CD4-positive, alpha-beta T cell treated with Interleukin-21 for 1 hour (primary cell): ENCODE results near the gene ACTRT3.

Experiments used
- DNase-seq: peaks from one replicate; pipeline ENCODE4 v3.0.0-alpha.2; 2020

The ACTRT3 gene

DNA sequence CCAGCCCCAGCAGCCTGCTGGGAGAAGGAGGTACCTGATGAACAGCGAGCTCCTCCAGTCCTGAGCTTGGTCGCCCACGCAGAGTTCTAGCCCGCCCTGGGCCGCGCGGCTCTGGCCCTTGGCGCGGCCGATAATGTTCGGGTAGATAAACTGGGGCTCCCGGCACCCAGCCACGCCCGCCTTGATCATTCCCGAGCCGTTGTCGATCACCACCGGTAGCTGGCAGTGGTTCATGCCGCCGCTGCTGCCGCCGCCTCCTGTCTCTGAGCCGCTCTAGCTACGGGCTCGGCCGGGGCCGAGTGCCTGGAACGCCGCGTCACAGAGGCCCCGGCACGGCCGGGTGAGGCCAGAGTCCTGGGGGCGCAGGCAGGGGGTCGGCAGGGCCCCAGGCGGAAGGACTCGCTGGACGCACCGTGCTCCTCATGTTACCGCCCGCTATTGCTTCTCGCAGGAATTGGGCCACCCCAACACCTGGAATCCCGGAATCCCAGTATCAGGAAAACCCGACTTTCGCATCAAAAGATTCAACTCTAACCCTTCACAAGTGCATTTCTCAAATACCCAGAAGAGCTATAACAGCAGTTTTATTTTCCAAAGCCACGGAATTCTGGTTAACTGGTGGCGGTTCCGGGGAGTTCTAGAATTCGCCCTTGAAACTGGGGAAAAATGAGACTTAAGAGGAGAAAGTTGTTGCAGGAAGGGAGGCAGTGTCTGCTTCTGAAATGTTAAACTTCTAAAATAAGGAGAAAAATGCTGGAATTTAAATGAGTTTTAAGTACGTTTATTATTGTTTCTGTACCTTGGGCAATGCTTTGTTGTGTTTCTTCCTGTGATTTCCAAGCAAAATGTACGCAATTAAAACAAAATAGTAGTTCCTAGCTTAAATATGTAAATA lies at the start of gene ACTRT3:
ACTRT3 (minus strand) TSS at position 275 of the 895 bp plus-strand sequence; CDS start at position 234, 41 bp downstream.
- DNase-seq: peak; percentile 70

DNA sequence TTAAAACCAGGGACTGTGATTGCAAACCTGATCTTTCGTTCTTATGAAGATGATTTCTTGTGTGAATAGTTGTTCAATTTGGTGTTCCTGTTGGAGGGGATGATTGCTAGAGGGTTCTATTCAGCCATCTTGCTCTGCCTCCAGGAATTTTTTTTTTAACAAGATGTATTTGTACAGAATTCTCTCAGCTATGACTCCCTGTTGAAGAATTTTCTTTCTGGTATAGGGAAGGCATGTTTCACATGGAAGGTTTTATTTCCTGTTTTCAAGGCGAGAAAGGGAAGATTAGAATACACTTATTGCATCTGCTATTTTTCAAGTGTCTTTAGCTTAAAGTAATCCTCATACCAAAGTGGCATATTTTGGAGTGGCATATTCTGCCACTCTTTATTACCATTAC lies 49.0 kb upstream of the ACTRT3 start:
- DNase-seq: no peak

DNA sequence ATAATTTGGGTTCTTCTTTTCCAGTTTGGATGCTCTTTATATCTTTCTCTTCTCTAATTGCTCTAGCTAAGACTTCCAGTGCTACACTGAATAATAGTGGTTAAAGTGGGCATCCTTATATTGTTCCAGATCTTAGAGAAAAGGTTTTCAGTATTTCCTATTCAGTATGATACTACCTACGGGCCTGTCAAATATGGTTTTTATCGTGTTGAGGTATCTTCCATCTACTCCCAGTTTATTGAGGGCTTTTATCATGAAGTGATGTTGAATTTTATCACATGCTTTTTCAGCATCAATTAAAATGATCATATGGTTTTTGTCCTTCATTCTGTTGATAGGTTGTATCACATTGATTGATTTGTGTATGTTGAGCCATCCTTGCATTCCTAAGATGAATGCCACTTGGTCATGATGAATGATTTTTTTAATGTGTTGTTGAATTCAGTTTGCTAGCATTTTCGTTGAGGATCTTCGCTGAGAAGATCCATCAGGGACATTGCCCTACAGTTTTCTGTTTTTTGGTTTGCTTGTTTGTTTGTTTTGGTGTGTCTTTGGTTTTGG lies 46.3 kb upstream of the ACTRT3 start:
- DNase-seq: no peak

DNA sequence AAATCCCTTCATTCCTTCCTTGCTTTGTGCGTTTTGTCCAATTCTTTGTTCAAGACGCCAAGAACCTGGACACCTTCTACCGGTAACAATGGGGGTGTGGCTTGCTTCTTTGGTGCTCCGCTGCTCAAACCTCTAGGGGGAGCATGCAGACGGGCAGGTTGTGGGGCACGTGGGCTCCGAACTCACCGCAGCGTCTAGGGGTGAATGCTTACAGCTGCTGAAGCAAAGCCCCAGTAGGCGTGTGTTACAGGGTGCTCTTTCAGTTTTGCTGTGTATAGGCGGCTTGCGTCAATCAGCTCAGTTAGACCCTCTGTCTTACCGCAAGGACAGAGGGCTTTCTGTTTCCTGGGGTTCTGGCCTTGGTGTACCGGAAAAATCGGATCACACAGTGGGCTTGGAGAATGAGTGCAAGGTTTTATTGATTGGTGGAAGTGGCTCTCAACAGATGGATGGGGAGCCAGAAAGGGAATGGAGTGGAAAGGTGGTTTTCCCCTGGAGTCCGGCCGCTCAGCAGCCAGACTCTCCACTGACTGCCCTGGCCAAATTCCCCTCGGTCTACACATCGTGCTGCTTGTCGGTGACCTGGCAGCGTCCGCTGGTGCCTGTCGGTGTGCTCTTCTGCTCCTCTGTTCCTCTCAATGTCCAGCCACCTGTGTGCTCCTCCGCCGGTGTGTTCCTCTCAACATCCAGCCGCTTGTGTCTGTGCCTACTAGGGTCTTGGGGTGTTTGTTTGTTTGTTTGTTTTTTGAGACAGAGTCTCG lies 44.6 kb upstream of the ACTRT3 start:
- DNase-seq: peak; percentile 83

DNA sequence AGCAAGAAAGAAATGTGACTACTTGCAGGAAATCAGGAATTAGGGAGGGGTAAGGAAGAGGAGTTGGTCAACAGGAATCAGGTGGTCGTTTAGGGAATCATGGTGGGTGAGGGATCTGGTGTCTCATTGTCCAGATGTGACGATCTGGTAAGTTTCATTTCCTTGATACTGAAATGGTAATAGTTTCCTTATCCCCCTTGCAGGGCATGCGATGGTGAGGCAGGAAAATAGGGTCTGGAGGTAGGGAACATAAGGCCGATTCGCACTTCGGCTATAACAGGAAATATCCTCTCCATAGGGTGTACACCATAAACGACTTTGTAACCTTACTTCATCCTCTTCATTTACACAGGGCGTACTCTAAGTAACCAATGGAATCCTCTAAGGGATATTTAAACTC lies 43.9 kb upstream of the ACTRT3 start:
- no peak for DNase-seq

DNA sequence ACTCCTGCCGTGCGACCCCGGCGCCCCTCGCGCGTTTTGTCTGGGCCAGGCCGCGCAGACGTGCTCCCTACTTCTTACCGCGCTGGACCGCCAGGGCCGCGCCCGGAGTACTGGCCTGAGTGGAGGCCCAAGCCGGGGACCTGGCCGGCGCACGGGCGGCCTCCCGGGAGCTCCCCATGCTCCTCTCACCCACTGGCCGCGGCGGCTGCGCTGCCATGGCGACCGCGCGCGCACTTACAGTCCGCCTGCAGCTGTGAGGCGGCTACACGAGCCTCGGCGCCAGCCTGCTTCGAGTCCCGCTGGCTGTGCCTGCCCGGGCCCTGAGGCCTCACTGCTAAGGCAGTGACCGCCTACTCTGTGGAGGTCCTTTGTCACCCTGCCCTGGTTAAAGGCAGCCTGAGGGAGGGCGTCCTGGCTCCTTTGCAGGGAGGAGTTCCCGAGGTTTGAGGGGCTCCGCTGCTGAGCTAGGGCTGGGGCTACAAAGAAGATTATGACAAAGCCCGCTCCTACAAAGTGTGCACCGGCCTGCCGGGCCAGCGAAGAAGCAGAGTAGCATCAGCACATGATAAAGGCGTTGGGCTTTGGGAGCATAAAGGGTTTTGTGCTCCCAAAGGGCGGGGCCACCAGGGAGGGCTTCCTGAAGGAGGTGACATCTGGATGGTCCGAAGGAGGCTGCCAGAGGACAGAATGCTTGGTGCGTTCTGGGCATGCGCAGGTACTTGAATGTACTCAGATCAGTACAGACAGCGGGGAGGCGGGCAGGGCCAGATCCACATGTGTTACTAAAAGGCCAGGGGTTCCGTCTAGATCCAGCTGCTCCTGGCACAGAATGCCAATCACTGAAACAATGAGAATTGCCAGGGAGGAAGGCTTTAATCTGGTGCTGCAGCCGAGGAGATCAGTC lies 43.2 kb upstream of the ACTRT3 start, which contains the start of the genes LRRC34 and LRRIQ4:
LRRC34 (minus strand) TSS at position 573 of the 904 bp plus-strand sequence; CDS start at position 217, 356 bp downstream.
LRRIQ4 (plus strand) TSS at position 539 of the 904 bp plus-strand sequence. CDS start 9,052 bp downstream, outside the sequence.
- peak; percentile 68 for DNase-seq

DNA sequence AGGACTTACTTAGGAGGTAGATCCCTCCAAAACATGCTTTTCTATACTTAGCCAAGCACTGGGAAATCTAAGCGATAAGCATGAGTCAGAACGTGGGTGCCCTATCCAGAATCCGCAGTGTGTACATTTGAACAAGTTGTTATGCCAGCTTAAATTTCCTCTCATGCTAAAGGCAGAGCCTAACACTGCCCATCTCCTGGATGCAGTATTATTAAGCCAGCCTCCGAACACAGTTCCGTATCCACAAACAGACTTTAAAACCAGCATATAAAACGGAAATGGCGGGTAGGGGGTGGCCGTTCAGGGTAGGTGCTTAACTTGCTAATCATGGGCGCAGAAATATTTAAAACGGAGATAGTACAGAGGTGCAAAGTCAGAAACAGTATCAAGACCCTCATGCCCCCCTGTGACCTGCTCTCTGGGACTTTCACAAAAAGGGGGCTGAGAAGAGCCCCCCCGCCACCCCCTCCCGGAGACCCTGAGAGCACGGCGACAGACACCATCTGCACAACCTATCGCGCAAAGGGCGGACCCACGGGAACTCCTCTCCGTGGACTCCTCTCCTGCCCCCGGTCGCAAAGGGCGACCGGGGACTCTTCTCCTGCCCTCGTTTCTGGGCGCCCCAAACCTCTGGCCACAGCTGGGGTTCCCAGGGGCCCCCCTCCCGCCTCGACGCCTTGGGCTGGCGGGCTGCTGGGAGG lies 42.4 kb upstream of the ACTRT3 start:
- peak; percentile 9 for DNase-seq

DNA sequence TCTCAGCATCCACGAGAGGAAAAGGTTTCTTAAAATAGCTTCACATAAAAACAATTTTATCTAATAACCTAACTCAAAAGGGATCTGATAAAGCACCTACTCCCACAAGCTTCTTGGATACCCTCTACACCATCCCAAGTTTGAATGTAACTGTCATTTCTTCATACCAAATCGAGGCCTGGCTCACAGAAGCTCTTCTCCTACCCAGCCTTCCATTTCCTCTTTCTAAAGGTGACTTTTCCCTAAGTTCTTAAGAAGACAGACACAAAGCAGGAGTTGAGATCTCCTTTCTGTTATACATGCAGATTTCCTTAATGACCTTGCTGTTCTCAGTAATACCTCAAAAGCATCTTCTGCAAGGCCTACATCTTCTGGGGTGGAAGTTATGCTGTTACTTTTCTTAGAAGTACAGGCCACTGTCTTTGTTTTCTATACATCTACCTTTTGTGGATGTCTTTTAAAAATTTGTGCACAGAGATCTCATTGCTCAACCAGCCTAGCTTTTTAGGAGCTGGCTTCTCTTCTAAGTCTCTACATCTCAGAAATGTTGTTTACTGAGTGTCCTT lies 40.0 kb upstream of the ACTRT3 start:
- no peak for DNase-seq

DNA sequence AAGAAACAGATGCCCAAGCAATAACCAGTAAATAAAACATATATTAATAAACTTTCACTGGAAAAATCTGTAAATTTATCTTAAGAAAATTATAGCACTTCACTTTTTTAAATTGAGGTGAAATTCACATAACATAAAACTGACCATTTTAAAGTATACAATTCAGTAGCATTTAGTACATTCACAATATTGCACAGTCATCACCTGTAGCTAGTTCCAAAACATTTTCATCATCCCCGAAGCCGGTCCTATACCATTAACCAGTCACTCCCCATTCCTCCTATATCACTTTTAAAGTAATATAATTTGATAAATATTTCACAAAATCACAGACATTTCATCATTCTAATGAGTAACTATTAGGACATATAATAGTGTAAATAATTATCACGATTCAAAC lies 35.3 kb upstream of the ACTRT3 start:
- no peak for DNase-seq

DNA sequence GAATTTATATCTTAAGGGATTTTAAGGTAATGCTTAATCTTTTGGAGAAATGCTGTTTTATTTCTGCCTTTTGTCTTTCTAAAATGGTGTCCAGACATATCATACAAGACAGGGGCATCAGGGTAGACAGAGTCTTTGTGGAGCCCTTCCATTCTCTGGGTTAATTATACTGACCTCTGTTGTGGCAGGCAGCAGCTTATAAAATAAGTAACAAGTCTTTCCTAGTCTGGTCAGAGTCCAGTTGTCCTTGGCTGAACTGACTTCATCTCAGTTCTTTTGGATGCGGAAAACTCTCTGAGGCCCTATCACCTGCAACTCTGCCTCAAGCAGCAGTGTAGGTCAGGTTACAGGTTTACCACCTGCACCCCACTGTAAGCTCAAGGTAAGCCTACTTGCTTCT lies 23.0 kb upstream of the ACTRT3 start:
- DNase-seq: no peak

DNA sequence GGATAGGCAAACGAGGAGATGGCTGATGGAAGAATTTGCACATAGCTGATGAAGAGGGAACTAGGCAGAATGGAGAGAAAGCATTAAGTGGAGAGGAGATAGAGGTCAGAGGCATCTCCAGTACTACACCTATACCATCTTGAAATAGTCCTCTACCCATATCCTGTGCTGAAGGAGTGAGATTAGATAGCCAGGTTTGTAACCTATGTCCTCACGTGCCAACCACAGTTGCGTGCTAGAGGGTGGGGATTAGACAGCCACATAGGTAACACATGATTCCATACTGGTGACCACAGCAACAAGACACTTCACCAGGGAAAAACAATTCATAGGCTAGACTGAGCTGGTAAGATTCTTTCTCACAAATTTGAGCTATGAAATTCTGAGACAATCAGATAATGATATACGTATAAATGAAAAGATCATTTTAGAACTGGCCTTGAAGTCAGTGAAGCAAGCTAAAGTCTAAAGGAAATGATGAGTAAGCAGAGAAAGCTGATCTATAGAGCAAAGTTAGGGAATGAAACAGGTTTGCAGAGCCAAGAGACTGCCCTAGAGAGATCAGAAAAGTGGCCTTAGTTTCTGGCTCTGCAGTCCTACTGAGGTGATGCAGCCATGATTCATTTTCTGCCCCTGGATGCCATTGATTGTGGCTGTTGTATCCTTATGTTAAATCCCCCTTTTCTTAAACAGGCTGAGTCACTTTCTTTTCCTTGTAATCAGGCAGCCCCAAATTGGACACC lies 21.5 kb upstream of the ACTRT3 start:
- no peak for DNase-seq

DNA sequence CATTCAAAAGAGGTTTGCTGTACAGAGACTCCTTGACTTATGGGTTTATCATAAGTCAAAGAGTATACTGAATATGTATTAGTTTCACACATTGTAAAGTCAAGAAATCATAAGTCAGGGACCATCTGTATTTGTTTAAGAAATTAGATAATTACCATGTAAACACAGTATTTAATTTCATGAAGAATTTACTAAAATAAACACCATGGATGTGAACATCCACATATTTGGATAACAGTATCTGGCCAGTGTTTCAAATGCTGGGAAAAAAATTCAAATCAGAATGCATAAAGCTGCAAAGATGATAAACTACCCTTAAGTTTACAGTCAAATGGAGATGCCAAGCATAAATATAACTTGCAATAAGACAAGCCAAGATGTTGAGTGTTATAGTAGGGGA lies 20.9 kb upstream of the ACTRT3 start:
- no peak for DNase-seq

DNA sequence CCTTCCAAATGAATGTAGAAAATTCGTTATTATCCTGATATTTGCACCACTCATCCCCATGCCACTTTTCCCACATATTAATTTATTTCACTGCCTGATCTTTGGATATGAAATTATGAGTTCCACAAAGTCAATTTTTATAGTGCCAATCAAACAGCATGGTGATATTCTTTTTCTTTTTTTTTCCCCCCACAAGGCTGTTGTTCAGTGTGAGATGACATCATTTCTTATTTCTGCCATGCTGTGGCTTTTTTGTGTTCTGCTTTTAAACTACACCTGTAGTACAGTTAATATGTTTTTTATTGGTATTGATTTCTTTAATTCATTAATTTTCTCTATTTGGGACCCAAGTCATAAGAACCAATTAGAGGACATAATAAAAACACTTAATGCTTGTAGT lies 18.4 kb upstream of the ACTRT3 start:
- DNase-seq: no peak

DNA sequence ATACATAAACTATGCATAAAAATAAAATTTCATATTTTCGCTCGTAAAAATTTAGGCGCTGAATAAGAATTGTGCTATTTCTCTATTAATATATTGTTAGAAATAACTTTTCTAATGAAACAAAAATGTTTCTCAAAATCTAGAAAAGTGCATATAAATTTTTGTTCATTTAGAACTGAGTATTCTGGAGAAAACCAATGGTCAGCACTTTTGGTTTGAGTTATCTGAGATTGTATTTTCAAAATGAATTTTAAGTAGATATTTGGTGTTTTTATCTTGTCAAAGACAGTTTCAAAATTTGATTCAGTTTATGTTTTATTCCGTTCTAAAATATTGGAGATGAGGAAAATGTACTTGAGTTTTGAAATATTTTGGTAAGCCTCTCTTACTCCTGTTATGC lies 17.8 kb upstream of the ACTRT3 start:
- no peak for DNase-seq

DNA sequence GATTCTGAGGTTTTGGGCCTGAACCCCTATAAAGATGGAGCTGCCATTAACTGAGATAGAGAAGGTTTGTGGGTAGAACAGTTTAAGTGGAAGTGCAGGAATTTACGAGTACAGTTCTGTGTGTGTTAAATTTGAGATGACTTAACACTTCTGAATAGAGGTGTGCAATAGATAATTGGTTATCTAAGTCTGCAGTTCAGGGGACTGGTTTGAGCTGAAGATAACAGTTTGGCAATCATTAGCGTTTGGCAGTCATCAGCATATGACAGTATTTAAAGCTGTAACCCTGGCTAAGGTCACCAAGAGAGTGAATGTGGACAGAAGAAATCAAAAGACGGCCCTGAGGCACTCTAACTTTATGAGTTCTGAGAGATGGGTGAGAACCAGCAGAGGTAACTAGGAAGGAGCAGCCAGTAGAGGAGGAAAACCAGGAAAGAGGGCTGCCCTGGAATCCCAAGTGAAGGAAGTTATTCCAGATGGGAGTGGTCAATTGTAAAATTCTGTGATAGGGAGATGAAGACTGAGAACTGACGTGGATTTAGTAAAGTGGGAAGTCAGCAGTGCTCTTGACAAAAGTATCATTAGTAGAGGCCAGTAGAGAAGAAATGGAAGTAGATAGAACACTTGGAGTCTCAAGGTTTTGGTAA lies 12.0 kb upstream of the ACTRT3 start:
- DNase-seq: no peak

DNA sequence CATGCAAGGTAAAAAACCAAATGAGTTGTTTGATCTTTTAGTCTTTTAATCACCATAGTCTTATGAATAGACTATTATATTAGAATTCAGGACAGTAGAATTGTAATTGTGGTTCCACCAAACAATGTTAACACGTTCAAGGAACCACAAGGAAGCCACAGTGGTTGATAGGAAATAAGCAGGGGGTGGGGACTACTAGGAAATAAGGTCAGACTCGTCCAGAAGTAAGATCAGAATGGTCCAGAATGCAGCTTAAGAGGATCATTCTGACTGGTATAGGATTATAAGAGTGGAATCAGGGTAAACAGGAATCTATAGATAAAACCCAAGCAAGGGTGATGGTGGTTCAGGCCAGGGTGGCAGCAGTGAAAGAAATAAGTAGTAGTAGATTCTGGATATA lies 11.4 kb upstream of the ACTRT3 start:
- no peak for DNase-seq

DNA sequence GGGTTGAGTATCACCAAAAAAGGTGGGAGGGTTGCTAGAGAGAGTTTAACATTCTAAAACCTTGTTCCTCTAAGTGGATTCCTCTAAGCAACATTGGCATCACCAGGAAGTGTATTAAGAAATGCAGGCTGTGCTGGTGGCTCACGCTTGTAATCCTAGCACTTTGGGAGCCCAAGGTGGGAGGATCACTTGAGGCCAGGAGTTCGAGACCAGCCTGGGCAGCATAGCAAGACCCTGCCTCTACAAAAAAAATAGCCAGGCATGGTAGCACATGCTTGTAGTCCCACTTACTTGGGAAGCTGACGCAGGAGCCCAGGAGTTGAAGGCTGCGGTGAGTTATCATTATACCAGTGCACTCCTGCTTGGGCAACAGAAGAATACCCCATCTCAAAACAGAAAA lies 8.5 kb upstream of the ACTRT3 start:
- DNase-seq: no peak

DNA sequence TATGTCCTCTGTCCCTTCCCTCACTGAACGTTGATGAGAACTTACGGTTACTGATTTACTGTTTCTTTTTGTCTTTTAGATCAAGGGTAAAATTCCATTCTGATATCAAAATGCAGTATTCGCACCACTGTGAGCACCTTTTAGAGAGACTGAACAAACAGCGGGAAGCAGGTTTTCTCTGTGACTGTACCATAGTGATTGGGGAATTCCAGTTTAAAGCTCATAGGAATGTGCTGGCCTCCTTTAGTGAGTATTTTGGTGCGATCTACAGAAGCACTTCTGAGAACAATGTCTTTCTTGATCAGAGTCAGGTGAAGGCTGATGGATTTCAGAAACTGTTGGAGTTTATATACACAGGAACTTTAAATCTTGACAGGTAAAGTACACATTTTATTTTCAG lies 4.8 kb upstream of the ACTRT3 start:
- DNase-seq: no peak

DNA sequence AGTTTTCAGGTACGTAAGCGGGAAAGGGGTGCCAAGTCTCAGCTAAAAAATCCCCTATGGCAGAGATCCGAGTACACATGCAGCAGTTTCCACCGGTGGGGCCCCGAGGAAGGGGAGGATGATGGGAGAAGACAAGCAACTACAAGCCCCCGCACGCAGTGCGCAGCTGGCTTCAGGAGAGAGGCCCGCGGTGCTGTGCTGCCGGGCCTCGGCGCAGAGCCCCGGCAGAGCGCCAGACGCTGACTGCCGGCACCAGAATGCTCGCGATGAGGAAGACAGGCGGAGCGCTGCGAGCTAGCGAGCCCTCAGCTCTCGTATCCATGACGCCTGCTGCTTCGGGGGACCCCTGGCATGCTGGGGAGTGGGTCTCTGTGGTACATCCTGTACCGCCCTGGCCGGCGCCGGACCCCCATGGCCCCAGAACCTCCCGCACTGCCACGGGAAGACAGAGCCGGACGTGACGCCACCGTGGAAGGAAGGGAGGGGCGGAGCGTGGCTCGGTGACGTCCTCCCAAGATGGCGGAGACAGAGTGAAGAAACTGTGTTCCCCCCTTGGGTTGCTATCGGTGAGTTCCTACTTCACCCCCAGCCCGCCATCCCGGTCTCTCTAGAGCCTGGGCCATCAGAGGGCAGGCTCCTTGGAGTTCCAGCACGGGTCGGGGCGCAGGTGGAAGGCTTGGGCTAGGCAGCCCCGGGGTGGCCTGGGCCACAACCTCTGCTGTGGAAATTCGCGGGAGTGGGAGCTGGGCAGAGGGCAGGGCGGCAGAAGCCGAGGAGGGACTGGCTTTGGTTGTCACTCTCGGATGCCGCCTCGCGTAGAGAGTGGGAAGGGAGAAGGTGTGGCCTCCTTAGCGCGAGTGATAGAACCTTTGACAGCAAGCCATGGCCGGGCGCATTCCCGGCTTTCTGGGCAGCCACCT lies 3.8 kb upstream of the ACTRT3 start, which contains the start of gene MYNN:
MYNN (plus strand) TSS at position 500 of the 920 bp plus-strand sequence. CDS start 900 bp downstream, outside the sequence.
- peak; percentile 92 for DNase-seq
